Panc1 (cell line): Measurements from ENCODE around the gene FARS2. TPM values are rescaled to one million over a fixed set of nuclear protein-coding genes. Genes with fewer than 3 reads are reported as not detected.

Experiments used
- ATAC-seq: fragments of 200-7000 bp; cut with Tn5 transposase; 2 replicates; pipeline ENCODE4 v1.9.1; 2020; ENCODE audit warnings: mild to moderate bottlenecking, moderate library complexity
- BruUV-seq: library from RNA; stranded (reverse); fragments of 400-500 nt; replicated peaks from 2 replicates; lab custom pipeline; 2021; lab: Mats Ljungman, UMichigan
- CTCF ChIA-PET: fragments of 300-600 bp; sonication (Branson Sonifier 250); formaldehyde crosslinking; loops from one replicate; lab custom pipeline; 2022; ENCODE audit warnings: antibody characterized with exemption; lab: Charles Lee
- POLR2A ChIA-PET: fragments of 300-600 bp; sonication (Branson Sonifier 250); formaldehyde crosslinking; loops from one replicate; lab custom pipeline; 2022; ENCODE audit warnings: antibody characterized with exemption; lab: Charles Lee
- DNase-seq: peaks from one replicate; pipeline ENCODE4 v3.0.0-alpha.2; 2010; ENCODE audit warnings: low read depth, low spot score
- H3K27ac ChIP-seq: 2 replicates; pipeline ENCODE4 v1.5.1; 2011; ENCODE audit warnings: mild to moderate bottlenecking, low read length, inconsistent platforms
- H3K27me3 ChIP-seq: fragments of 200-500 bp; sonication (Bioruptor generic); 2 replicates; pipeline ENCODE4 v1.6.0; 2014; ENCODE audit warnings: low read length, inconsistent platforms; ENCODE audit not compliant: control insufficient read depth, insufficient read depth
- H3K36me3 ChIP-seq: fragments of 200-500 bp; sonication (Bioruptor generic); 2 replicates; pipeline ENCODE4 v1.5.1; 2014; ENCODE audit warnings: inconsistent platforms, mild to moderate bottlenecking, low read length, moderate library complexity; ENCODE audit not compliant: control insufficient read depth, insufficient read depth
- H3K4me1 ChIP-seq: 2 replicates; pipeline ENCODE4 v1.5.1; 2011; ENCODE audit warnings: inconsistent platforms, mild to moderate bottlenecking, low read length, moderate library complexity; ENCODE audit not compliant: control insufficient read depth, insufficient read depth
- H3K4me3 ChIP-seq, 2 experiments: 2 replicates each; pipeline ENCODE4 v1.5.1; 2011 to 2012; ENCODE audit warnings: low read depth in 2 of 2, low read length in 2 of 2, mild to moderate bottlenecking in 2 of 2, inconsistent platforms in 1 of 2, moderate library complexity in 1 of 2
- H3K9me3 ChIP-seq: fragments of 200-500 bp; sonication (Bioruptor generic); 2 replicates; pipeline ENCODE4 v1.5.1; 2014; ENCODE audit warnings: low read depth, mild to moderate bottlenecking, inconsistent platforms, low read length, moderate library complexity; ENCODE audit not compliant: control insufficient read depth, insufficient read depth
- POLR2AphosphoS5 ChIP-seq: IDR thresholded peaks from 2 replicates; pipeline ENCODE4 v1.6.1; 2012; ENCODE audit warnings: mild to moderate bottlenecking, low read depth, low read length, moderate library complexity
- SIN3A ChIP-seq: IDR thresholded peaks from 2 replicates; pipeline ENCODE4 v1.6.1; 2012; ENCODE audit warnings: low read depth, mild to moderate bottlenecking, low read length, moderate library complexity, borderline replicate concordance; ENCODE audit not compliant: insufficient read depth
- TCF7L2 ChIP-seq: IDR thresholded peaks from 2 replicates; pipeline ENCODE4 v1.6.1; 2011; ENCODE audit warnings: mild to moderate bottlenecking, low read depth, low read length, inconsistent platforms
- in situ Hi-C: cut with HindIII; loops from 2 replicates; pipeline ENCODE4 v1.10.0; 2016; ENCODE audit warnings: low sequenced_read_pairs, low pct_unique_long_range_greater_than_20kb
- intact Hi-C: fragments of 100-400 bp; cut with micrococcal nuclease; formaldehyde crosslinking; loops from one replicate; pipeline ENCODE4 v1.10.0; 2022; ENCODE audit not compliant: unreplicated experiment
- total RNA-seq: library from RNA; stranded (reverse); gene quantifications from one replicate; pipeline ENCODE4 v1.2.1, GENCODE V29; 2021; ENCODE audit not compliant: unreplicated experiment
- TF ChIP-seq, protein P1 (sequence below): fragments of 450-650 bp; IDR thresholded peaks from 2 replicates; pipeline ENCODE4 v1.5.1; 2017; ENCODE audit warnings: mild to moderate bottlenecking
- TF ChIP-seq, protein P2 (sequence below), 2 experiments: IDR thresholded peaks; 2 replicates each; pipeline ENCODE4 v1.6.1; 2011 to 2012; ENCODE audit warnings: low read depth in 2 of 2, control low read depth in 1 of 2, low read length in 1 of 2, mild to moderate bottlenecking in 1 of 2, moderate library complexity in 1 of 2; ENCODE audit not compliant: insufficient read depth in 1 of 2

The FARS2 gene
- total RNA-seq, 1 experiment from 2014 or later = 12.8 TPM

DNA sequence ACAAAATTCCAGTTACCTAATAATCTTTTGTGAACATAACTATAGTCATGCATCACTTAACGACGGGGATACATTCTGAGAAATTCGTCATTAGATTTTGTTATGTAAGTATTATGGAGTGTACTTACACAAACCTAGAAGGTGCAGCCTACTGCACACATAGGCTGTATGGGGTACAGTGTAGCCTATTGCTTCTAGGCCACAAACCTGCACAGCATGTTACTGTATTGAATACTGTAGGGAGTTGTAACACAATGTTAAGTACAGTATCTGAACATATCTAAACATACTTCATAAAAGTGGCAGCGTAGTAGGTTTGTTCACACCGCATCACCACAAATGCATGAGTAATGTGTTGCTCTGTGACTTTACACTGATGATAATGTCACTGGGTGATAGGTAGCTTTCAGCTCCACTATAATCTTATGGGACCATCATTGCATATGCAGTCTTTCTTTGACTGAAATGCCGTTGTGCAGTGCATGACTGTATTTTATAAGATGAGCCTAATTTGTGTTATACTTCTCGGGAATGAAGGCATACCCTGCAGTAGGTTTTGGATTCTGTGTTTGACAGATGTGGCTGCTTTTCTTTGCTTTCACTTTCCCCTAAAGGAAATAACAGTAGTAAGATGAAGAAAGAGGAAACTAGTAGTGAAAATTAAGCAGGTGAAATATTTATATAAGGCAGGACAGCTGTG is 365.6 kb downstream of the FARS2 start:
- no peak overlapping the region for H3K27ac ChIP-seq
- H3K9me3 ChIP-seq = no peaks in the 10 kb centered on the region
- intact Hi-C loops (no loop called here), in situ Hi-C loops (no loop called here)
- ChIA-PET POLR2A (no interaction called here), CTCF (no interaction called here)
- BruUV-seq = no TSS peak
- no peak overlapping the region for H3K4me3 ChIP-seq
- H3K27me3 ChIP-seq = no peaks in the 10 kb centered on the region
- H3K36me3 ChIP-seq = no peaks in the 10 kb centered on the region
- ATAC-seq (no peak), DNase-seq (no peak)
- TF ChIP-seq TCF7L2 = no peak
- TF ChIP-seq, protein P1, sequence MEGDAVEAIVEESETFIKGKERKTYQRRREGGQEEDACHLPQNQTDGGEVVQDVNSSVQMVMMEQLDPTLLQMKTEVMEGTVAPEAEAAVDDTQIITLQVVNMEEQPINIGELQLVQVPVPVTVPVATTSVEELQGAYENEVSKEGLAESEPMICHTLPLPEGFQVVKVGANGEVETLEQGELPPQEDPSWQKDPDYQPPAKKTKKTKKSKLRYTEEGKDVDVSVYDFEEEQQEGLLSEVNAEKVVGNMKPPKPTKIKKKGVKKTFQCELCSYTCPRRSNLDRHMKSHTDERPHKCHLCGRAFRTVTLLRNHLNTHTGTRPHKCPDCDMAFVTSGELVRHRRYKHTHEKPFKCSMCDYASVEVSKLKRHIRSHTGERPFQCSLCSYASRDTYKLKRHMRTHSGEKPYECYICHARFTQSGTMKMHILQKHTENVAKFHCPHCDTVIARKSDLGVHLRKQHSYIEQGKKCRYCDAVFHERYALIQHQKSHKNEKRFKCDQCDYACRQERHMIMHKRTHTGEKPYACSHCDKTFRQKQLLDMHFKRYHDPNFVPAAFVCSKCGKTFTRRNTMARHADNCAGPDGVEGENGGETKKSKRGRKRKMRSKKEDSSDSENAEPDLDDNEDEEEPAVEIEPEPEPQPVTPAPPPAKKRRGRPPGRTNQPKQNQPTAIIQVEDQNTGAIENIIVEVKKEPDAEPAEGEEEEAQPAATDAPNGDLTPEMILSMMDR = no peak
- TF ChIP-seq SIN3A = no peak
- TF ChIP-seq POLR2AphosphoS5 = no peak
- no peaks in the 10 kb centered on the region for H3K4me1 ChIP-seq

- intact Hi-C loops (no loop called here), in situ Hi-C loops (no loop called here)
- ChIA-PET CTCF (no interaction called here), POLR2A (no interaction called here)
- Histone ChIP-seq H3K36me3 (no peaks in the 10 kb centered on the region), H3K4me3 (no peak overlapping the region), H3K4me1 (no peaks in the 10 kb centered on the region), H3K9me3 (no peaks in the 10 kb centered on the region), H3K27me3 (no peaks in the 10 kb centered on the region), H3K27ac (no peak overlapping the region)
- no TSS peak for BruUV-seq
- TF ChIP-seq TCF7L2 = no peak
- TF ChIP-seq, protein P1 = no peak
- TF ChIP-seq, protein P2, sequence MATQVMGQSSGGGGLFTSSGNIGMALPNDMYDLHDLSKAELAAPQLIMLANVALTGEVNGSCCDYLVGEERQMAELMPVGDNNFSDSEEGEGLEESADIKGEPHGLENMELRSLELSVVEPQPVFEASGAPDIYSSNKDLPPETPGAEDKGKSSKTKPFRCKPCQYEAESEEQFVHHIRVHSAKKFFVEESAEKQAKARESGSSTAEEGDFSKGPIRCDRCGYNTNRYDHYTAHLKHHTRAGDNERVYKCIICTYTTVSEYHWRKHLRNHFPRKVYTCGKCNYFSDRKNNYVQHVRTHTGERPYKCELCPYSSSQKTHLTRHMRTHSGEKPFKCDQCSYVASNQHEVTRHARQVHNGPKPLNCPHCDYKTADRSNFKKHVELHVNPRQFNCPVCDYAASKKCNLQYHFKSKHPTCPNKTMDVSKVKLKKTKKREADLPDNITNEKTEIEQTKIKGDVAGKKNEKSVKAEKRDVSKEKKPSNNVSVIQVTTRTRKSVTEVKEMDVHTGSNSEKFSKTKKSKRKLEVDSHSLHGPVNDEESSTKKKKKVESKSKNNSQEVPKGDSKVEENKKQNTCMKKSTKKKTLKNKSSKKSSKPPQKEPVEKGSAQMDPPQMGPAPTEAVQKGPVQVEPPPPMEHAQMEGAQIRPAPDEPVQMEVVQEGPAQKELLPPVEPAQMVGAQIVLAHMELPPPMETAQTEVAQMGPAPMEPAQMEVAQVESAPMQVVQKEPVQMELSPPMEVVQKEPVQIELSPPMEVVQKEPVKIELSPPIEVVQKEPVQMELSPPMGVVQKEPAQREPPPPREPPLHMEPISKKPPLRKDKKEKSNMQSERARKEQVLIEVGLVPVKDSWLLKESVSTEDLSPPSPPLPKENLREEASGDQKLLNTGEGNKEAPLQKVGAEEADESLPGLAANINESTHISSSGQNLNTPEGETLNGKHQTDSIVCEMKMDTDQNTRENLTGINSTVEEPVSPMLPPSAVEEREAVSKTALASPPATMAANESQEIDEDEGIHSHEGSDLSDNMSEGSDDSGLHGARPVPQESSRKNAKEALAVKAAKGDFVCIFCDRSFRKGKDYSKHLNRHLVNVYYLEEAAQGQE (IDR thresholded peaks at IDR 0.05; ENCODE audit: insufficient read depth in 1 of 2, low read depth in 2 of 2, low read length in 1 of 2) = no peak
- no peak for TF ChIP-seq POLR2AphosphoS5
- no peak for TF ChIP-seq SIN3A
- ATAC-seq (no peak), DNase-seq (no peak)
Measured at GRCh38 chr6:5630636-5631035, 369.3 kb downstream of the FARS2 start.
